GM18502 (cell line): ENCODE results near the gene THRB.
"Not testable (repeated sequence)": the region's sequence is repeated elsewhere in the genome, so short reads cannot be mapped to it uniquely, and the experiment has no call there.

Source experiments
- ATAC-seq: cut with Tn5 transposase; IDR thresholded peaks from one replicate; pipeline ENCODE4 v1.9.1; 2021; ENCODE audit warnings: mild to moderate bottlenecking; ENCODE audit not compliant: unreplicated experiment, poor library complexity

Gene THRB

GRCh38 chr3:24416224-24416623, 78.4 kb downstream of the THRB start:
- ATAC-seq = no peak

GRCh38 chr3:24415824-24416223, 78.8 kb downstream of the THRB start:
- no peak for ATAC-seq

- ATAC-seq = not testable (repeated sequence)
Measured at GRCh38 chr3:24413662-24414061, 81.0 kb downstream of the THRB start.

- no peak for ATAC-seq
Measured at GRCh38 chr3:24410860-24411259, 83.8 kb downstream of the THRB start.

GRCh38 chr3:24407980-24408680, 86.5 kb downstream of the THRB start:
- no peak for ATAC-seq

- no peak for ATAC-seq
Measured at GRCh38 chr3:24406900-24407299, 87.8 kb downstream of the THRB start.

- no peak for ATAC-seq
Measured at GRCh38 chr3:24405057-24405456, 89.6 kb downstream of the THRB start.

GRCh38 chr3:24401811-24402185, 92.9 kb downstream of the THRB start:
- no peak for ATAC-seq

GRCh38 chr3:24401090-24401810, 93.4 kb downstream of the THRB start:
- ATAC-seq = no peak

GRCh38 chr3:24400450-24400849, 94.2 kb downstream of the THRB start:
- ATAC-seq = no peak

- no peak for ATAC-seq
Measured at GRCh38 chr3:24400015-24400414, 94.6 kb downstream of the THRB start.

- ATAC-seq = no peak
Measured at GRCh38 chr3:24399614-24400013, 95.0 kb downstream of the THRB start.

GRCh38 chr3:24398712-24399111, 95.9 kb downstream of the THRB start:
- ATAC-seq = not testable (repeated sequence)

- no peak for ATAC-seq
Measured at GRCh38 chr3:24396338-24396737, 98.3 kb downstream of the THRB start.

GRCh38 chr3:24394754-24395153, 99.9 kb downstream of the THRB start:
- no peak for ATAC-seq

GRCh38 chr3:24393316-24393715, 101.3 kb downstream of the THRB start:
- no peak for ATAC-seq

- ATAC-seq = no peak
Measured at GRCh38 chr3:24390169-24391130, 104.2 kb downstream of the THRB start.

- ATAC-seq = no peak
Measured at GRCh38 chr3:24389108-24390090, 105.3 kb downstream of the THRB start.

GRCh38 chr3:24388611-24389010, 106.0 kb downstream of the THRB start:
- no peak for ATAC-seq

GRCh38 chr3:24388159-24388558, 106.5 kb downstream of the THRB start:
- no peak for ATAC-seq
